GM18498 (cell line): ENCODE results near the gene NCOR2.
A peak's percentile ranks its signal among the peaks of the same experiment; 100 is the strongest.

ENCODE experiments used
- ATAC-seq: cut with Tn5 transposase; IDR thresholded peaks from one replicate; pipeline ENCODE4 v1.9.1; 2021; ENCODE audit warnings: mild to moderate bottlenecking, moderate library complexity; ENCODE audit not compliant: unreplicated experiment

NCOR2 gene

DNA sequence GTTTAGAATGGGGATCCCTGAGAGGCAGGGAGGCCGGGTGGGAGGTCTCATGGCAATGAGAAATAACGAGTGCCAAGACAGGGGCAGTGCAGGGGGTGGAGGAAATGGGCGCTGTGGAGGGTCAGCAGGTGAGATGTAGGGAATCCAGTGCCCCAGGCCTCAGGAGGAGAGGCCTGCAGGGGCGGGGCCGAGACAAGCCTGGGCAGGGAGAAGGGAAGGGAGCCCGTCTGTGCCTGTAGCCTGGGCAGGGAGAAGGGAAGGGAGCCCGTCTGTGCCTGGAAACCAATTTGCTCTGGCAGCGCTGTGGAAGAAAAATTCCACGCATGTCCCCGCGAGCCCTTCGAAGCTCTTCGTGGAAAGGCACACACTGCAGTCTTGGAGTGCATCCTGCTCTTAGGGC lies 10.6 kb upstream of the NCOR2 start:
- ATAC-seq: no peak

- no peak for ATAC-seq
These were observed 10.0 kb upstream of the NCOR2 start for GRCh38 chr12:124577374-124577773.

GRCh38 chr12:124576061-124576650 lies 8.7 kb upstream of the NCOR2 start:
- no peak for ATAC-seq

DNA sequence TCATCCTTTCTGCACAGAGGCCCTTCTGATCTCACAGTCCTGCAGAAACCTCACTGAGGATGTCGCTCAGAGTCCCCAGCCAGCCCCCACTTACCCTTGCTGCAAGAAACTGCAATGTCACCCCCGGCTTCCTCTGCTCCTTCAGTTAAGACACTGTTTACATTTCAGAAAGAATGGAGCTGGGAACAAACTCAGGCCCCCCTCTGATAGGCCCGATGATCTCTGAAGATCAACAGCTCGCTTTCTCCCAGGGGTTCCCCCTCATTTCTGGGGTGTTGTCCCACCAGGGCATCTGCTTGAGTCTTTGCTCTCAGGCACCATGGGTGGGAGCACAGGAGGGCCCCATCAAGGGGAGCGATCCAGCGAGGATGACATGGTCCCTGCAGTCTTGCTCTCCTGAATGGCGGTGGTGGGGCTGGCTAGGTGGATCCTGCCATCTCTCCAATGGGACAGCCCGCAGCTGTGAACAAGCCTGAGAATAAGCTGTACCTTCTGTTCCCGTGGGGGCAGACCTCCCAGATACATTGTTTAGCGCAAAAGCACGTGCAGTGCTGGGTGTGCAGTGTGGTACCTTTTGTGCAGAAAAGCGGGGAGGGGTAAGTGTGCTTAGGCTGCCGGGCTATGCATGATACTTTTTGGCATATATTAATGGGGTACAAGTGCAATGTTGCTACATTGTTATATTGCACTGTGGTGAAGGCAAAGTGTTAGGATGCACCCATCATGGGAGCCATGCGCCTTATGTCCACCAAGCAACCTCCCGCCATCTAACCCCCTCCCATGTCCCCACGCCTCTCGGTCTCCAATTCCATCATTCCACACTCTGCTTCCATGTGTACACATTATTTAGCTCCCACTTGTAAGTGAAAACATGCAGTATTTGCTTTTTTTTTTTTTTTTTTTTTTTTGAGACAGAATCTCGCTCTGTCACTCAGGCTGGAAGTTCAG lies 6.7 kb upstream of the NCOR2 start:
- ATAC-seq: no peak

DNA sequence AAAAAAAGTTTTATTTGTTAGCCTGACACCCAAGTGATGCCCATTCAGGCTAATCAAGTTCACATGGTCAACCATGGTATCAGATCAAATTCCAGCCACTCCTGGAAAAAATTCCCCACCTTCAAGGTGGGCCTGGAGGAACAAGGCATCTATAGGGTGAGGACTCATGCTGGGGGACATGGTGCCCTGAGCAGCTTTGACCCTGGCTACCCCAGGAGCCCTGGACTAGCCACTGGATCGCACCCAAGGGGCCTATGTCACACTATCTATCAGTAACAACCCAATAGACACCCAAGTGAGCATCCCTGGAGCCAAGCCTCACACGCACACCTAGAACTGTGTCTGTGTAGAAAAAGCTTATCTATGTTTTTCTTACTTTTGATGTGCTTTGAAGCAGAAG lies 4.1 kb upstream of the NCOR2 start:
- ATAC-seq: no peak

GRCh38 chr12:124570810-124571209 lies 3.4 kb upstream of the NCOR2 start:
- ATAC-seq: no peak

DNA sequence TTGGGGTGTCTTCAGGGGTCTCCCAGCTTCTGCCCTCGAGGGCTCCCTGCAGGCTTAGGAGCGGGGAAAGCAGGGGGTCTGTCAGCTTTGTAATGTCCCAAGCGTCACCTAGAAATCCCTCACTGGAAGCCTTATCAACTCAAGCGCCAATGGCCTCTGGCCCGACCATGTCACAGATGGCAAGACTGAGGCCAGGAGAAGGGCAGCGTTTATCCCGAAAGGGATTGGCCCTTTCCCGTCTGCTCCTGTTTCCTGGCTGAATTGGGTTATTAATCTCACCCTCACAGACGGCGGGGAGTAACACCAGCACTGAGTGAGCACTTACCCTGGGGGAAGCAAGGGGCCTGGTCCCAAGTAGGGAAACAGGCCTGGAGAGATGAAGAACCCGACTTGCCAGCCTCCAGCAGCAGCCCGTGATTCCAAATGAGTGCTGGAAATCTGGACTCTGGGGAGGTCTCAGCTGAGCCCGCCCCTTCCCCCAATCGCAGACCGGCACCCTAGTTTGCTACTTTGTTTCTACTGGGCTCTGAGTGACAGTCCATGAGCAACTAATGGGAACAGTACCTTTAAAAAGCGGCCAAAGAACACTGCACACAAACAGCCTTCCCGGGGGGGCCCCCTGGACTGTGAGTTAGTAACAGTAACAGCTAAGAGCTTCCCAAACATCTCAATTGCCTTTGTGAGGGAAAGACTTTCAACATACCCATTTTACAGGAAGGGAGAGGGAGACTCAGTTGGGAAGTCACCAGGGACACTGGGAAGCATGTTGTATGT lies 2.1 kb upstream of the NCOR2 start:
- no peak for ATAC-seq

DNA sequence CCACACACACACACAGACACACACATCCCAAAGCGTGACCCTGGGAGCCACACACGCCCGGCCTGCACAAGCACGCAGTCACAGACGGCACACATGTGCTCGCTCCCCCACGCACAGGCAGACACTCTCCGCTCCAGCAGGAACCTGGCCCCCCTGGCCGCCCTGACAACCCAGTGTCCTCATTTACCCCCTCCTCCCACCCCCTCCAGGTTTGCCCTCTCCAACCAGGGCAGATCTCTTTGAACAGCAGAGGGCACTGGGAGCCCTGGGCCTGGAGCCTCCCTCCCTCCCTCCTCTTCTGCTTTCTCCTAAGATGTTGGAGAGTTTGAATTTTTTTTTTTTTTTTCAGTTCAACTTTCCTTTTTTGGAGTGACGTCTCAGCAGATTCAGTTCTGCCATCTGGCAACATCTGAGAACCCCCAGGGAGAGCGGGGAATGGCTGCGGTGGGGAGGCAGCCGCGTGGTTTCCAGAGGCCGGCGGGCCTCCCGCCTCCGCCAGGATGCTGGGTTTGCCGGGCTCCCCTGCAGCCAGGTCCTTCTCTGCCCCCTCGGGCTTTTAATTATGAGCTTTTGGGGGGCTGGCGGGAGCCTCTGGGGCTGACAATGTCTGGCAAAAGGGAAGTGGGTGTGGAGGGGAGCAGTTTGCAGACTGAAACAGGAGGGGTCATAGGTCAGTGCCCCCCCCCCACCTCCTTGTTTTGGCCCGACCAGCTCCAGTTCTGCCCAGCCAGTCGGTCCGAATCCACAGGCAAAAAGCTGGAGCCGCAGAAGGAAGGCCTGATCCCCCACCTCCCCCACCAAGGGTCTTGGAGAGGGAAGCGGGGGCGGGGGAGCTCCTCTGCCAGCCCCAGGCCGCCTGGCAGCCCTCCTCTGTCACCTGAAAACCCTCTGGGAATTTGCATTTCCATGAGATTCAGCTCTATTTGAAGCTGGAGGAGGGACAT lies 1.3 kb upstream of the NCOR2 start:
- ATAC-seq: no peak

GRCh38 chr12:124567673-124568373 lies 411 bp upstream of the NCOR2 start:
- peak; percentile 72 for ATAC-seq

DNA sequence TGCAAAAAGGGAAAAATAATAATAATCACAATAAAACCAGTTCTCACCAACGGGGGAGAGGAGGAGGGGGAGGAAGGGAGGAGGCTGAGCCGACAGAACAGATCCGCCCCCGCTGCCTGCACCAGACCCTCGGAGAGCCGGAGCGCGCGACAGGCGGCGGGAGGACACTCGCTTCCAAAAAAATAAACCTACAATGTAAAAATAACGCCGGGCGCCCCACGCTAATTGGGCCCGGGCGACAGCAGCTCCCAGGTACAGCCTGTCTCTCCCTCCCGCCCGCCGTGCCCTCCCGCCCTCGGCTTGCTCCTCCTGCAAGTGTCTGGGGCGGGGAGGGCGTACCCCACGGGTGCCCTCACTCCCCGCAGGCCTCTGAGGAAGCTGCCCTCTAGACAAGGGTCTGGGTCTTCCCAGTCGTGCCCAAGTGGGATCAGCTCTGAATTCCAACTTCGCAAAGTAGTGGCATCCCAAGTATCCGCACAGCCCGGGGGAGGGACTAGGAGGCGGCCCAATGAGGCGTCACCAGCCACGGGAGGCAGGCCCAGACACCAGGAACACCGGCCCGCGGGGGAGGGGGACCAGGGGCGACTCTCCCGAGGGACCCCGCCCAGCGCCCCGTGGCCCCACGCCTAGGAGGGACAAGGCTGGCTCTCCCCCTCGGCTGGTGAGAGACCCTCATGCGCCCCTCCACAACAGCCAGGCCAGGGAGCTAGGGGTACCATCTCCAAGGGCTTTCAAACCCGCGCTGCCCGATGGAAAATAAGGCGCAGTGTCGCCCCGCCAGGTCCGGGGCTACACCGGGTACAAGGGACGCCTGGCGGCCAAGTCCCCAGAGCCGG lies 1.0 kb downstream of the NCOR2 start:
- ATAC-seq: peak; percentile 44

GRCh38 chr12:124565656-124566160 lies 1.7 kb downstream of the NCOR2 start:
- ATAC-seq: no peak

DNA sequence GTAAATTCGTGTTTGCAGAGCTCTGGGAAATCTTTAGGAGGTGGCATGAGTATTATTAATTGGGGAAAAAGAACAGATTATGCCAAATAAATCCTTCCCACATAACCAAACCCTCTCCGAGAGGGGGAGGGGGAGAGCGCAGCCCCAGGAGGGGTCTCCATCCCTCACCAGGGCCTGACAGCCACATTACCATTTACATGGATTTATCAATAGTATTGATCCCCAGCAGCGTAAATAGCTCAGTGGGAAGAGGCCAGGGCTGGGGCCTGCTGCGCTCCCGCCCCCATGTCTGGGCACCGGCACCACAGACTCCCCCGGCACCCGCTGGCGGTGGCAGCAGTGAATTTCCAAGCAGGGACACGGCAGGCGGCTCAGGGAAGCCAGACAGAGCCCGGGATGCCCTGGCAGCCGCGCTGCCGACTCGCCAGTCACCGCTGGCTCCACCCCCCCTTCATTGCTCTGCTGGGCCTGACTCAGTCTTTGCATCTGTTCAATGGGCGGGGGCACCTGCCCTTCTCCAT lies 2.4 kb downstream of the NCOR2 start:
- no peak for ATAC-seq

DNA sequence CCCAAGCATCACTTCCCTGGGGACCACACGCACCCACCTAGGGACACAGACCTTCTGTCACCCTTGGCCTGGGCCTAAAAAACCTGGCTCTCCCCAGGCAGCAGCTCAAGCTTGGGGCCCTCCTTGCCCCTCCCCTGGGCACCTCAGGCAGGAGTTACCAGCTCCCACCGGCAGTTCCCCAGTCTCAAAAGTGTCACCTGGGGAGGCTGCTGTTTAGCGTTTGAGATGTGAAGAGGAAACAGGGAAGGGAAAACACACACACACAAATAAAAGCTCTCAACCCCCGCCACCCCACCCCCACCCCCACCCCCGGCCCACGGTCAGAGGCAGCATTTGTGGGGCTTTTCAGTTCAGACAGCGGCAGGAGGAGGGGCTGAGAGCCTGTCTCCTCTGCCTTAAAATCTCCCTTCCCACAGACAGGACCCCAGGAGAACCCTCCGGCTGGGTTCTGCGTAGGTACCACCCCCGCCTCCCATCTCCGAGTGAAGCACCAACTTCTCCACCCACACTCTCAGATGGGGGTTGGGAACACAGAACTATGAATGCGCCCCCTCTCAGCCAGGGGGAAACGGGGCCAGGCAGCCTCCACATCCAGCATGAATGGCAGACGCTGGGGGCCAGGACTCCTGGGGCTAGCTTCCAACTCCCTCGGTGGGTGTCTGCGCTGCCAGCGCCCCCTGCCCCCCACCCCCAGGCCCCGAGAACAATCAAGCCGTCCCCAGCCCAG lies 3.0 kb downstream of the NCOR2 start:
- no peak for ATAC-seq

- ATAC-seq: no peak
These were observed 3.6 kb downstream of the NCOR2 start for GRCh38 chr12:124563809-124564208.

- ATAC-seq: no peak
These were observed 4.0 kb downstream of the NCOR2 start for GRCh38 chr12:124563401-124563800.

- no peak for ATAC-seq
These were observed 4.6 kb downstream of the NCOR2 start for GRCh38 chr12:124562796-124563181.

GRCh38 chr12:124562018-124562795 lies 5.2 kb downstream of the NCOR2 start:
- no peak for ATAC-seq
